ENCODE results near the gene TMEM8B. TPM values are rescaled to one million over a fixed set of nuclear protein-coding genes. Genes with fewer than 3 reads are reported as not detected.
"Not testable (repeated sequence)": the region's sequence is repeated elsewhere in the genome, so short reads cannot be mapped to it uniquely, and the experiment has no call there.

The TMEM8B gene
- total RNA-seq, 1 donor from 2014 or later = 0.79 TPM

DNA sequence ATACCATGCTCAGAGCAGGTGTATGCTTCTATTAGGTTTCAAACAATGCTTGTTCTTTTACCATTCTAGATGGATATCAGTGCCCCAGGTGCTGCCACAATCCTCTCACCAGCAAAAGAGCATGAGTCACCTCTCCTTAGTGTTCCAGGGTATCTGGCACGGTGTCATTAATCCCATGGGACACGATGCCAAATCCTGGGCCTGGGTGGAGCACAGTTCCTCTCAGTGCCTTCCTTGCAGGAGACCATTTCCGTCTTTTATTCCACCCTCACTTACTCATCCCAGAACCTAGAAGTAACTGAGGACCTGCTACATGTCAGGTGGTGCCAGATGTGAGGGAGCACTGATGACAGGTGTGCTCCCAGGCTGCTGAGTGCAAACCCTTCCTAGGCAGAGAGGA is 42.5 kb downstream of the TMEM8B start:
- Histone ChIP-seq H3K36me3 (ENCODE audit: control insufficient read depth, insufficient read depth, low read length) (no peaks in the 10 kb centered on the region), H3K4me3 (ENCODE audit: low read depth, low read length) (no peak overlapping the region), H3K27me3 (ENCODE audit: control insufficient read depth, insufficient read depth, low read length) (no peaks in the 10 kb centered on the region)
- FAIRE-seq (peak; percentile 95), DNase-seq (ENCODE audit: low read depth) (peak; percentile 58)
- no peak for TF ChIP-seq CTCF (IDR thresholded peaks at IDR 0.05; ENCODE audit: insufficient read depth, low read length, severe bottlenecking)

DNA sequence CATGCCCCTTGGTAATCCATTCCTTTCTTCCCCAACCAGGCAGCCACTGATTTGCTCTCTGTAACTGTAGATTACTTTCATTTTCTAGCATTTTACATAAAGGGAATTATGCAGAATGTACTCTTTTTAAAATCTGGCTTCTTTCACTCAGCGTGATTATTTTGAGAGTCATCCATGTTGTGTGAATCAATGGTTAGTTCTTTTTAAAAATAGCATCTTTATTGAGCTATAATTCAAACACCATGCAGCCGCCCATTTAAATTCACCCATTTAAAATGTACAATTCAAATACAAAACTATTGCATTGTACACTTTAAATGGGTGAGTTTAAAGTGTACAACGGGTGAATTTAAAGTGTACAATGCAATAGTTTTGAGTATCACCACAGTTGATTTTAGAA is 43.5 kb downstream of the TMEM8B start:
- TF ChIP-seq CTCF (IDR thresholded peaks at IDR 0.05; ENCODE audit: insufficient read depth, low read length, severe bottlenecking) = no peak
- no peaks in the 10 kb centered on the region for H3K36me3 ChIP-seq (ENCODE audit: control insufficient read depth, insufficient read depth, low read length)
- FAIRE-seq (no peak), DNase-seq (ENCODE audit: low read depth) (no peak)
- H3K27me3 ChIP-seq (ENCODE audit: control insufficient read depth, insufficient read depth, low read length) = no peaks in the 10 kb centered on the region
- H3K4me3 ChIP-seq (ENCODE audit: low read depth, low read length) = no peak overlapping the region

GRCh38 chr9:35882263-35882848 is 53.3 kb downstream of the TMEM8B start:
- peak; percentile 65 for DNase-seq (ENCODE audit: low read depth)
- H3K4me3 ChIP-seq (ENCODE audit: low read depth, low read length) = no peak overlapping the region
- H3K27me3 ChIP-seq (ENCODE audit: control insufficient read depth, insufficient read depth, low read length) = no peaks in the 10 kb centered on the region
- FAIRE-seq = no peak
- TF ChIP-seq CTCF (IDR thresholded peaks at IDR 0.05; ENCODE audit: insufficient read depth, low read length, severe bottlenecking) = peak; percentile 83
- no peaks in the 10 kb centered on the region for H3K36me3 ChIP-seq (ENCODE audit: control insufficient read depth, insufficient read depth, low read length)

DNA sequence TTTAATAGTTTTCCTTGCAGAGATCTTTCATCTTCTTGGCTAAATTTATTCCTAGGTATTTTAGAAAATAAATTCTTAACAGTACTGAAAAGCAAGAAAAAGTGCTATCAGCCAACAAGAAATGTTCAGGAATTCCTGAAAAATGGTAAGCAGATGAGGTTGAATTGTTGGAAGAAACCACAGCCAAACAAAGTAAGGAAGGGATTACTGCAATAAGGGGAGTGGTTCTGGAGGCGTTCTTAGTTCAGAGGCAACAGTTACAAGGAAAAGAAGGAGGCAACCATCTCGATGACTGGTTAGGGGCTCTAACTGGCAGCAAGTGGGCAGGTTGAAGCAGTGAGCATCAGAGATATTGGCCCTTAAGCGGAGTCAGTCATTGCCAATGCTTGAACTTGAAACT is 54.0 kb downstream of the TMEM8B start:
- Histone ChIP-seq H3K36me3 (ENCODE audit: control insufficient read depth, insufficient read depth, low read length) (no peaks in the 10 kb centered on the region), H3K27me3 (ENCODE audit: control insufficient read depth, insufficient read depth, low read length) (no peaks in the 10 kb centered on the region), H3K4me3 (ENCODE audit: low read depth, low read length) (no peak overlapping the region)
- DNase-seq (ENCODE audit: low read depth) (no peak), FAIRE-seq (no peak)
- TF ChIP-seq CTCF (IDR thresholded peaks at IDR 0.05; ENCODE audit: insufficient read depth, low read length, severe bottlenecking) = no peak

- not testable (repeated sequence) for H3K4me3 ChIP-seq (ENCODE audit: low read depth, low read length); H3K27me3 ChIP-seq (ENCODE audit: control insufficient read depth, insufficient read depth, low read length); H3K36me3 ChIP-seq (ENCODE audit: control insufficient read depth, insufficient read depth, low read length); DNase-seq (ENCODE audit: low read depth); FAIRE-seq
These were observed 55.9 kb downstream of the TMEM8B start for GRCh38 chr9:35884908-35885307.

GRCh38 chr9:35891646-35892045 is 62.6 kb downstream of the TMEM8B start:
- FAIRE-seq (no peak), DNase-seq (ENCODE audit: low read depth) (no peak)
- no peaks in the 10 kb centered on the region for H3K27me3 ChIP-seq (ENCODE audit: control insufficient read depth, insufficient read depth, low read length)
- TF ChIP-seq CTCF (IDR thresholded peaks at IDR 0.05; ENCODE audit: insufficient read depth, low read length, severe bottlenecking) = no peak
- no peak overlapping the region for H3K4me3 ChIP-seq (ENCODE audit: low read depth, low read length)
- H3K36me3 ChIP-seq (ENCODE audit: control insufficient read depth, insufficient read depth, low read length) = no peaks in the 10 kb centered on the region
